ENCODE measurements around the gene LMF1. TPM values are rescaled to one million over a fixed set of nuclear protein-coding genes. Genes with fewer than 3 reads are reported as not detected.

Gene LMF1
- polyA plus RNA-seq, 1 experiment, result 28.9 TPM

DNA sequence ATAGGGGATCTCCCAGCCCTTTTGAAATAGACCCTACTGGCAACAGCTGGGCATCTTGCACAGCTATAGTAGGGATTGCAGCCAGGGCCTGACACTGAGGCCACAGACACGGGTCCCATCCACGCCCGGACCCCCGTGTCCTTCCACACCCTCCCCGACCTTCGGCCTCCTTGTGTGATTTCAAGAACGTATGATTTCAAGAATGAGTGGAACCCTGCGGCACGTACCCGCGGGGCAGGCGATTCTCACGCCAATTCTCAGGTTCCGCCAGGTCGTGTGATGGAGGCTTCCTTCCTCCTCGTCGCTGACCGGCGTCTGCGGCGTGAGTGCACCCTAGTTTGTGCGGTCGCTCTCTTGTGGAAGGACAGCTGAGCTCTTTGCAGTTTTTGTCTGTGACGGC, 114.0 kb downstream of the LMF1 start:
- no peaks in the 10 kb centered on the region for H3K36me3 ChIP-seq (ENCODE audit: control insufficient read depth, insufficient read depth, low read length)
- POLR2A ChIA-PET, result no interaction called here
- CTCF ChIA-PET, result no interaction called here
- H3K27me3 ChIP-seq (ENCODE audit: control insufficient read depth, insufficient read depth, low read length), result no peaks in the 10 kb centered on the region
- DNase-seq (ENCODE audit: low read depth), result no peak
- no peak overlapping the region for H3K4me3 ChIP-seq (ENCODE audit: low read depth, low read length)
- TF ChIP-seq, protein P1, sequence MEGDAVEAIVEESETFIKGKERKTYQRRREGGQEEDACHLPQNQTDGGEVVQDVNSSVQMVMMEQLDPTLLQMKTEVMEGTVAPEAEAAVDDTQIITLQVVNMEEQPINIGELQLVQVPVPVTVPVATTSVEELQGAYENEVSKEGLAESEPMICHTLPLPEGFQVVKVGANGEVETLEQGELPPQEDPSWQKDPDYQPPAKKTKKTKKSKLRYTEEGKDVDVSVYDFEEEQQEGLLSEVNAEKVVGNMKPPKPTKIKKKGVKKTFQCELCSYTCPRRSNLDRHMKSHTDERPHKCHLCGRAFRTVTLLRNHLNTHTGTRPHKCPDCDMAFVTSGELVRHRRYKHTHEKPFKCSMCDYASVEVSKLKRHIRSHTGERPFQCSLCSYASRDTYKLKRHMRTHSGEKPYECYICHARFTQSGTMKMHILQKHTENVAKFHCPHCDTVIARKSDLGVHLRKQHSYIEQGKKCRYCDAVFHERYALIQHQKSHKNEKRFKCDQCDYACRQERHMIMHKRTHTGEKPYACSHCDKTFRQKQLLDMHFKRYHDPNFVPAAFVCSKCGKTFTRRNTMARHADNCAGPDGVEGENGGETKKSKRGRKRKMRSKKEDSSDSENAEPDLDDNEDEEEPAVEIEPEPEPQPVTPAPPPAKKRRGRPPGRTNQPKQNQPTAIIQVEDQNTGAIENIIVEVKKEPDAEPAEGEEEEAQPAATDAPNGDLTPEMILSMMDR (IDR thresholded peaks at IDR 0.05; ENCODE audit: insufficient read depth, low read depth, low read length), result no peak

DNA sequence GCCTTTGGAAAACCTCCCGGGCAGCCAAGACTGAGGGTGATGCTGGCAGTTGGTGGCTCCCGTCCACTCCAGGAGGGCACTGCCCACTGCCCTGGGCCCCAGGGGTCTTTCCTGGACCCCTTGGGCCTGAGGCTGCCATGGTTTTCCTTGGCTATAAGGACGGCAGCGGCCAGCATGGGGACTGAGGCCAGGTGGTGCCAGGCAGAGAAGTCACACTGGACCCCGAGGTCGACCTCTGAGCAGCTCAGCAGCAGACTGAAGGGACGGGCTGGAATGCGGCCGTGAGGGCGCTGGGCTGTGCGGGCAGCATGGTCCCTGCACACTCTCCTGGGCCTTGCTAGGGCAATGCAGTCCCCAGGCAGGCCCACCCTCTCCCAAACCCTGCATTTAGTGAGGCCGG, 114.7 kb downstream of the LMF1 start:
- Histone ChIP-seq H3K36me3 (ENCODE audit: control insufficient read depth, insufficient read depth, low read length) (no peaks in the 10 kb centered on the region), H3K27me3 (ENCODE audit: control insufficient read depth, insufficient read depth, low read length) (no peaks in the 10 kb centered on the region), H3K4me3 (ENCODE audit: low read depth, low read length) (no peak overlapping the region)
- POLR2A ChIA-PET, result no interaction called here
- no peak for DNase-seq (ENCODE audit: low read depth)
- CTCF ChIA-PET, result no interaction called here
- TF ChIP-seq, protein P1 (IDR thresholded peaks at IDR 0.05; ENCODE audit: insufficient read depth, low read depth, low read length), result no peak

GRCh38 chr16:855471-855870, 115.3 kb downstream of the LMF1 start:
- H3K36me3 ChIP-seq (ENCODE audit: control insufficient read depth, insufficient read depth, low read length), result no peaks in the 10 kb centered on the region
- ChIA-PET POLR2A (no interaction called here), CTCF (interaction anchor here (0.5 kb wide), 1 partner anchor 29 kb away, joined by 3 read pairs; no protein-coding TSS in a partner anchor)
- TF ChIP-seq, protein P1 (IDR thresholded peaks at IDR 0.05; ENCODE audit: insufficient read depth, low read depth, low read length), result no peak
- no peak overlapping the region for H3K4me3 ChIP-seq (ENCODE audit: low read depth, low read length)
- no peaks in the 10 kb centered on the region for H3K27me3 ChIP-seq (ENCODE audit: control insufficient read depth, insufficient read depth, low read length)
- DNase-seq (ENCODE audit: low read depth), result no peak

GRCh38 chr16:854808-855410, 115.9 kb downstream of the LMF1 start:
- CTCF ChIA-PET, result no interaction called here
- POLR2A ChIA-PET, result no interaction called here
- no peak overlapping the region for H3K4me3 ChIP-seq (ENCODE audit: low read depth, low read length)
- TF ChIP-seq, protein P1 (IDR thresholded peaks at IDR 0.05; ENCODE audit: insufficient read depth, low read depth, low read length), result no peak
- no peaks in the 10 kb centered on the region for H3K36me3 ChIP-seq (ENCODE audit: control insufficient read depth, insufficient read depth, low read length)
- DNase-seq (ENCODE audit: low read depth), result no peak
- H3K27me3 ChIP-seq (ENCODE audit: control insufficient read depth, insufficient read depth, low read length), result no peaks in the 10 kb centered on the region

GRCh38 chr16:853981-854807, 116.6 kb downstream of the LMF1 start:
- CTCF ChIA-PET, result no interaction called here
- no peaks in the 10 kb centered on the region for H3K36me3 ChIP-seq (ENCODE audit: control insufficient read depth, insufficient read depth, low read length)
- no peaks in the 10 kb centered on the region for H3K27me3 ChIP-seq (ENCODE audit: control insufficient read depth, insufficient read depth, low read length)
- TF ChIP-seq, protein P1 (IDR thresholded peaks at IDR 0.05; ENCODE audit: insufficient read depth, low read depth, low read length), result no peak
- no peak for DNase-seq (ENCODE audit: low read depth)
- no peak overlapping the region for H3K4me3 ChIP-seq (ENCODE audit: low read depth, low read length)
- POLR2A ChIA-PET, result no interaction called here

Data from BJ (cell line).